SK-N-SH treated with all-trans-retinoic acid at 6 μM for 48 hours (cell line): ENCODE data around the gene CDT1.

Experiments
- ATAC-seq: fragments of 200-7000 bp; cut with Tn5 transposase; 3 replicates; pipeline ENCODE4 v1.9.1; 2020; ENCODE audit warnings: mild to moderate bottlenecking, moderate library complexity
- BACH2 ChIP-seq: fragments of 250-450 bp; sonication (Bioruptor Pico); IDR thresholded peaks from 2 replicates; pipeline ENCODE4 v1.9.0; 2021; ENCODE audit warnings: mild to moderate bottlenecking, borderline replicate concordance
- CSRNP3 ChIP-seq: fragments of 250-450 bp; sonication (Bioruptor Pico); IDR thresholded peaks from 2 replicates; pipeline ENCODE4 v1.5.1; 2021; ENCODE audit warnings: mild to moderate bottlenecking, moderate library complexity
- ESRRG ChIP-seq: fragments of 250-450 bp; sonication (Bioruptor Pico); IDR thresholded peaks from 2 replicates; pipeline ENCODE4 v1.6.1; 2021; ENCODE audit warnings: mild to moderate bottlenecking
- GLIS3 ChIP-seq: fragments of 250-450 bp; sonication (Bioruptor Pico); IDR thresholded peaks from 2 replicates; pipeline ENCODE4 v1.5.0; 2020; ENCODE audit warnings: mild to moderate bottlenecking, moderate library complexity
- ISL1 ChIP-seq: fragments of 250-450 bp; sonication (Bioruptor Pico); IDR thresholded peaks from 2 replicates; pipeline ENCODE4 v2.1.2; 2022; ENCODE audit warnings: mild to moderate bottlenecking, moderate library complexity
- OSR1 ChIP-seq: fragments of 250-450 bp; sonication (Bioruptor Pico); IDR thresholded peaks from 2 replicates; pipeline ENCODE4 v1.8.0; 2022; ENCODE audit warnings: moderate library complexity, mild to moderate bottlenecking, inconsistent platforms
- PATZ1 ChIP-seq: fragments of 250-450 bp; sonication (Bioruptor Pico); IDR thresholded peaks from 2 replicates; pipeline ENCODE4 v1.8.0; 2020; ENCODE audit warnings: mild to moderate bottlenecking, moderate library complexity, borderline replicate concordance
- POU6F1 ChIP-seq: fragments of 250-450 bp; sonication (Bioruptor Pico); IDR thresholded peaks from 2 replicates; pipeline ENCODE4 v1.8.0; 2021; ENCODE audit warnings: low read depth, mild to moderate bottlenecking, moderate library complexity, borderline replicate concordance
- PPARA ChIP-seq: fragments of 250-450 bp; sonication (Bioruptor Pico); IDR thresholded peaks from 2 replicates; pipeline ENCODE4 v1.5.0; 2020; ENCODE audit warnings: mild to moderate bottlenecking, borderline replicate concordance
- RARB ChIP-seq: fragments of 250-450 bp; sonication (Bioruptor Pico); IDR thresholded peaks from 2 replicates; pipeline ENCODE4 v1.8.0; 2021; ENCODE audit warnings: mild to moderate bottlenecking, moderate library complexity
- TCF4 ChIP-seq: fragments of 250-450 bp; sonication (Bioruptor Pico); IDR thresholded peaks from 2 replicates; pipeline ENCODE4 v1.8.0; 2021; ENCODE audit warnings: mild to moderate bottlenecking, moderate library complexity, borderline replicate concordance
- TOX ChIP-seq: fragments of 250-450 bp; sonication (Bioruptor Pico); IDR thresholded peaks from 2 replicates; pipeline ENCODE4 v1.8.0; 2021; ENCODE audit warnings: mild to moderate bottlenecking, moderate library complexity, borderline replicate concordance
- TSHZ2 ChIP-seq: fragments of 250-450 bp; sonication (Bioruptor Pico); IDR thresholded peaks from 2 replicates; pipeline ENCODE4 v1.5.0; 2020; ENCODE audit warnings: mild to moderate bottlenecking, moderate library complexity
- ZC3H10 ChIP-seq: fragments of 250-450 bp; sonication (Bioruptor Pico); IDR thresholded peaks from 2 replicates; pipeline ENCODE4 v1.5.1; 2021; ENCODE audit warnings: mild to moderate bottlenecking, moderate library complexity
- ZFP3 ChIP-seq: fragments of 250-450 bp; sonication (Bioruptor Pico); IDR thresholded peaks from 2 replicates; pipeline ENCODE4 v1.5.0; 2020; ENCODE audit warnings: mild to moderate bottlenecking, moderate library complexity
- ZFP30 ChIP-seq: fragments of 450-650 bp; formaldehyde crosslinking; IDR thresholded peaks from 2 replicates; pipeline ENCODE4 v1.5.0; 2022; ENCODE audit warnings: mild to moderate bottlenecking, moderate library complexity
- ZNF70 ChIP-seq: fragments of 450-650 bp; formaldehyde crosslinking; IDR thresholded peaks from 2 replicates; pipeline ENCODE4 v1.5.0; 2020; ENCODE audit warnings: mild to moderate bottlenecking, moderate library complexity
- ZNF8 ChIP-seq: fragments of 450-650 bp; formaldehyde crosslinking; IDR thresholded peaks from 2 replicates; pipeline ENCODE4 v1.5.0; 2020; ENCODE audit warnings: mild to moderate bottlenecking, moderate library complexity

The CDT1 gene

GRCh38 chr16:88836791-88837190, 33.2 kb downstream of the CDT1 start:
- no peak for TF ChIP-seq CSRNP3 (CRISPR knock-in tag)
- no peak for TF ChIP-seq ESRRG (CRISPR knock-in tag)
- no peak for TF ChIP-seq POU6F1 (CRISPR knock-in tag)
- no peak for TF ChIP-seq ZNF8 (CRISPR knock-in tag)
- no peak for TF ChIP-seq TOX (CRISPR knock-in tag)
- TF ChIP-seq GLIS3 (CRISPR knock-in tag): no peak
- no peak for TF ChIP-seq PPARA (CRISPR knock-in tag)
- TF ChIP-seq ZFP3: no peak
- TF ChIP-seq ISL1 (CRISPR knock-in tag): no peak
- no peak for TF ChIP-seq RARB (CRISPR knock-in tag)
- TF ChIP-seq ZC3H10 (CRISPR knock-in tag): no peak
- ATAC-seq: no peak

- no peak for ATAC-seq
- TF ChIP-seq PATZ1 (CRISPR knock-in tag) (no peak), TSHZ2 (CRISPR knock-in tag) (no peak), ZNF8 (CRISPR knock-in tag) (no peak), ZFP30 (CRISPR knock-in tag) (no peak), GLIS3 (CRISPR knock-in tag) (no peak), CSRNP3 (CRISPR knock-in tag) (no peak), ESRRG (CRISPR knock-in tag) (no peak), BACH2 (CRISPR knock-in tag) (no peak), TCF4 (no peak)
Measured at GRCh38 chr16:88837806-88838205, 34.2 kb downstream of the CDT1 start.

GRCh38 chr16:88838566-88838965, 35.0 kb downstream of the CDT1 start:
- no peak for TF ChIP-seq ZNF70
- TF ChIP-seq GLIS3 (CRISPR knock-in tag): no peak
- TF ChIP-seq TSHZ2 (CRISPR knock-in tag): no peak
- no peak for TF ChIP-seq BACH2 (CRISPR knock-in tag)
- TF ChIP-seq OSR1: no peak
- no peak for TF ChIP-seq ZFP30 (CRISPR knock-in tag)
- TF ChIP-seq, all 23 proteins: peak for 0
- no peak for ATAC-seq
